ENCODE data around the gene ITGB4.

ITGB4 gene

GRCh38 chr17:75698659-75699058 lies 22.6 kb upstream of the ITGB4 start:
- DNase-seq, result no peak

GRCh38 chr17:75701288-75701687 lies 20.0 kb upstream of the ITGB4 start:
- DNase-seq, result no peak

GRCh38 chr17:75703191-75703590 lies 18.1 kb upstream of the ITGB4 start:
- DNase-seq, result no peak

GRCh38 chr17:75703591-75703990 lies 17.7 kb upstream of the ITGB4 start:
- no peak for DNase-seq

- DNase-seq, result no peak
Observed at GRCh38 chr17:75704963-75705875, 16.0 kb upstream of the ITGB4 start.

GRCh38 chr17:75706042-75706728 lies 15.1 kb upstream of the ITGB4 start:
- no peak for DNase-seq

GRCh38 chr17:75707079-75707571 lies 14.1 kb upstream of the ITGB4 start:
- DNase-seq, result no peak

- no peak for DNase-seq
Observed at GRCh38 chr17:75712446-75712845, 8.8 kb upstream of the ITGB4 start.

- DNase-seq, result no peak
Observed at GRCh38 chr17:75719732-75720131, 1.5 kb upstream of the ITGB4 start.

GRCh38 chr17:75721463-75722011 lies 278 bp downstream of the ITGB4 start:
- no peak for DNase-seq

GRCh38 chr17:75722076-75722475 lies 817 bp downstream of the ITGB4 start:
- DNase-seq, result no peak

GRCh38 chr17:75722542-75723095 lies 1.4 kb downstream of the ITGB4 start:
- DNase-seq, result no peak

- DNase-seq, result peak; percentile 75
Observed at GRCh38 chr17:75723171-75723930, 2.1 kb downstream of the ITGB4 start.

GRCh38 chr17:75724016-75725003 lies 3.1 kb downstream of the ITGB4 start:
- DNase-seq, result no peak

GRCh38 chr17:75725504-75725903 lies 4.2 kb downstream of the ITGB4 start:
- DNase-seq, result no peak

- DNase-seq, result no peak
Observed at GRCh38 chr17:75727391-75727790, 6.1 kb downstream of the ITGB4 start.

- no peak for DNase-seq
Observed at GRCh38 chr17:75729351-75729750, 8.1 kb downstream of the ITGB4 start.

- no peak for DNase-seq
Observed at GRCh38 chr17:75730065-75730464, 8.8 kb downstream of the ITGB4 start.

GRCh38 chr17:75731086-75731715 lies 9.9 kb downstream of the ITGB4 start:
- DNase-seq, result no peak

- DNase-seq, result no peak
Observed at GRCh38 chr17:75731716-75732498, 10.6 kb downstream of the ITGB4 start.

Measured in NCI-H69 (cell line).